Epithelial cell of proximal tubule (primary cell): ENCODE results near the gene SLAMF9. TPM values are rescaled to one million over a fixed set of nuclear protein-coding genes. Genes with fewer than 3 reads are reported as not detected.

ENCODE experiments used
- DNase-seq: peaks from one replicate; pipeline ENCODE4 v3.0.0-alpha.2; 2011; ENCODE audit warnings: low read depth
- H3K4me3 ChIP-seq: 2 replicates; pipeline ENCODE4 v1.5.1; 2011; ENCODE audit warnings: low read depth, mild to moderate bottlenecking, low read length
- total RNA-seq: library from RNA; depleted of rRNA; stranded (reverse); fragments of >200 nt; gene quantifications from 2 replicates; pipeline ENCODE4 v1.2.3, GENCODE V29; 2015
- TF ChIP-seq, protein P1 (sequence below): conservative IDR thresholded peaks from 2 replicates; pipeline ENCODE4 v1.5.1; 2012; ENCODE audit warnings: low read depth, mild to moderate bottlenecking, low read length

Gene SLAMF9
- total RNA-seq, 1 donor from 2014 or later, result not detected

DNA sequence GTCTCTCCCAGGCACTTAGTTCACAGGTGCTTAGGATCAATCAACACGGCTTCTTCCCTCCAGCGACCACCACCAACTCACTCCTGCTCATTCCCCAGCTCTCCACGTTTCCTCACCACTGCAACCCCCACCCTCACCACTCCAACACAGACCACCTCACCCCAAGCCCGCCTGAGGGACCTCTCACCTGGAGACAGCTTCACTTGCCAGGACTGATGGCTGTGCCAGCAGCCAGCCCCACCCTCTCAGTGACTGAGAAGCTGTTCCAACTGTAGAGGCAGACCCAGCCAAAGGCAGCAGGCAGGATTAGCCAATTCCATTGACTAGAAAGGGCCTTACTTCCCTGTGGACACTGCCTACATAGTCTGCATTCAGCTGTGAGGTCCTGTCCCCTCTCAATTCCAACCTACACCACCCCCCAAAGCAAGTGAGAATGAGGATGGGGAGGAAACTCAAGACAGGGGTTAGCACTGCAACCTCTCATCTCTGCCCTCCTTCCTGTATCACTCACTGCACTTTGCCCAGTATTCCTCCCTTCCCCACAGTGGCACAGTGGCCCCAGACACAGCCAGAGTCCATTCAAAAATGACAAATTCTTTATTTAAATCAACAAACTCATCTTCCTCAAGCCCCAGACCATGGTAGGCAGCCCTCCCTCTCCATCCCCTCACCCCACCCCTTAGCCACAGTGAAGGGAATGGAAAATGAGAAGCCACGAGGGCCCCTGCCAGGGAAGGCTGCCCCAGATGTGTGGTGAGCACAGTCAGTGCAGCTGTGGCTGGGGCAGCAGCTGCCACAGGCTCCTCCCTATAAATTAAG lies 36.3 kb downstream of the SLAMF9 start:
- H3K4me3 ChIP-seq, result no peak overlapping the region
- DNase-seq, result no peak
- TF ChIP-seq, protein P1, sequence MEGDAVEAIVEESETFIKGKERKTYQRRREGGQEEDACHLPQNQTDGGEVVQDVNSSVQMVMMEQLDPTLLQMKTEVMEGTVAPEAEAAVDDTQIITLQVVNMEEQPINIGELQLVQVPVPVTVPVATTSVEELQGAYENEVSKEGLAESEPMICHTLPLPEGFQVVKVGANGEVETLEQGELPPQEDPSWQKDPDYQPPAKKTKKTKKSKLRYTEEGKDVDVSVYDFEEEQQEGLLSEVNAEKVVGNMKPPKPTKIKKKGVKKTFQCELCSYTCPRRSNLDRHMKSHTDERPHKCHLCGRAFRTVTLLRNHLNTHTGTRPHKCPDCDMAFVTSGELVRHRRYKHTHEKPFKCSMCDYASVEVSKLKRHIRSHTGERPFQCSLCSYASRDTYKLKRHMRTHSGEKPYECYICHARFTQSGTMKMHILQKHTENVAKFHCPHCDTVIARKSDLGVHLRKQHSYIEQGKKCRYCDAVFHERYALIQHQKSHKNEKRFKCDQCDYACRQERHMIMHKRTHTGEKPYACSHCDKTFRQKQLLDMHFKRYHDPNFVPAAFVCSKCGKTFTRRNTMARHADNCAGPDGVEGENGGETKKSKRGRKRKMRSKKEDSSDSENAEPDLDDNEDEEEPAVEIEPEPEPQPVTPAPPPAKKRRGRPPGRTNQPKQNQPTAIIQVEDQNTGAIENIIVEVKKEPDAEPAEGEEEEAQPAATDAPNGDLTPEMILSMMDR, result no peak

DNA sequence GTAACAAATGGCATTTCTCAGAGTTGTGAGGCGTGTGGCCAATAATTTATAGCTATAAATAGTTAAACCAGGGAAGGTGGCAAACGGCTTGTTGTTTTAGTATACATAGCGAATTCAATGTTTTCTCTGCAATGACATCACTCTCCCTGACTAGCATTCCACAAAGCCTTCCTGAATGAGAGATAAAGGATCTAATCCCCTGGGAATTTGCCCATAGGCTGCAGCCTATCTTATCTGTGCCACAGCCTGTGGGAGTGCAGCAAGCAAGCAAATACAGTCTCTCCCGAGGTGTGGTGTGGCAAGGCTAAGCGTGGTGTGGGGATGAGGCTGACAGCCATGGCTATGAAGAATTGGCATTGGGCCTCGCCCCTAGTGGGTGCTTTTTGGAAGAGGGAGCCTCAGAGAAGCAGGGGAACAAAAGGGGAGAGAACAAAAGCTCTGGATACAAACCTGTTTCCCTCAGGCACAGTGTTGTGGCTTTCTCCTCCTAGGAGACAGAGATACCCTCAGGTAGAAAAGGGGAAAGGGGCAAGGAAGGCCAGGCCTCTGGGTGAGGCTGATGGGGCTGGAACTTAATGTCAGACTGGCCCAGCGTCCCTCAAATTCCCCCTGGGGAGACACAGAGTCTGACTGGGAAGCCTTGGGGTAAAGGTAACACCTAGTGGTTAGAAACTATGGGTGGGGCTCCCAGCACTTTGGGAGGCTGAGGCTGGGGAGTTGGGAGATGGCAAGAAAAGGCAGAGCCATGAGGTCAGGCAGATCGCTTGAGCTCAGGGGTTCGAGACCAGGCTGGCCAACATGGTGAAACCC lies 37.6 kb downstream of the SLAMF9 start:
- DNase-seq, result no peak
- no peak overlapping the region for H3K4me3 ChIP-seq
- TF ChIP-seq, protein P1, result no peak

DNA sequence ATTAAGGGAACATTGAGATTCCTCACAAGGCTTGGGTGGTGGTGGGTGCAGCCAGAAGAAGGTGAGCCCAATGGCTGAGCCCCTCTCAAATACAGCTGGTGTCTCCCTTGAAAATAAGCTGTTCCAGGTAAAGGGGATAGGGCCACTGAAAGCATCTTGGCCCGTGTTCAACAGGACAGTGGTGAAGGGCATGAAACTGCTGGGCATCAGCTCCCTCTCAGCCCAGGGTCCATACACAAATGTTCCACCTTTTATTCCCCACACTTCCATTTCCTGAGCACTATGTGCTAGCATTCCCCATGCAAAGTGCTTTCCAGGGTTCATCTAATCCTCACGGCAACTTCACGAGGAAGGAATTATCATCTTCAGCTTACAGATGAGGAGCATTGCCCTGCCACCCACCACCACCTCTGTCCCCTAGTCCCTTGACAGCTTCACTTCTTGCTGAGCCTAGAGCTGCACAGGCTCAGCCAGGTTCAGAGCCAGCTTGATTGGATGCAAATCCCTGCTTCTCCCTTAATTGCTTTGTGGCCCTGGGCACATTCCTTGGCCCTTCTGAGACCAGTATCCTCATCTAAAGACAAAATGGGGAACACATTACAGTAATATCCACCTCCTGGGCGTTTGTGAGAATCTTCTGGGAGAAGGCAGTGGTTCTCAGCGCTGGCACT lies 38.3 kb downstream of the SLAMF9 start:
- TF ChIP-seq, protein P1, result no peak
- H3K4me3 ChIP-seq, result no peak overlapping the region
- no peak for DNase-seq

DNA sequence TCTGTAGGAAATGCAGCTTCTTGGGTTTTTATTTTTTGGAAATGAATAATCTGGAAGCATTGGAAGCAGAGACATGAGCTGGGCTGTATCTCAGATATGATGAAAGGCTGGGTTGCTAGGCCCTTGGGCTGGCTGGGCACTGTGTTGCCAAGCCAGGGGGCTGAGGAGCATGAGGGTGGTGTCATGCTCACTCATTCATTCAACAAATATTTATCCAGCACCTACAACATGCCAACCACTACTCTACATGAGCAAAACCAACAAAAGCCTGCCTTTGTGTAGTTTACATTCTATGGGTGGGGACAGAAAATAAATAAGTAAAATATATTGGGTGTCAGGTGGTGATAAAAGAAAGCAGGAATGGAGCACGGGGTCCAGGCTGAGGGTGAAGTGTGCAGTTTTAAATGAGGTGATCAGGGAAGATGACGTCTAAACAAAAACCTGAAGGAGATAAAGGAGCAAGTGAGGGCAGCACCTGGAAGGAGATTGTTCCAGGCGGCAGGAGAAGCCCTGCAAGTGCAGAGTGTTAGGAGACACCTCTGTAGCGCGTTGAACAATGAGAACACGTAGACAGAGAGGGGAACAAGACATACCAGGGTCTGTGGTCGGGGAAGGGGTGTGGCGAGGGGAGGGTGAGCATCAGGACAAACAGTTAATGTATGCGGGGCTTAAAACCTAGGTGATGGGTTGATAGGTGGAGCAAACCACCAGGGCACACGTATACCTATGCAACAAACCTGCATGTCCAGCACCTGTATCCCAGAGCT lies 39.6 kb downstream of the SLAMF9 start:
- no peak for DNase-seq
- H3K4me3 ChIP-seq, result no peak overlapping the region
- TF ChIP-seq, protein P1, result no peak

DNA sequence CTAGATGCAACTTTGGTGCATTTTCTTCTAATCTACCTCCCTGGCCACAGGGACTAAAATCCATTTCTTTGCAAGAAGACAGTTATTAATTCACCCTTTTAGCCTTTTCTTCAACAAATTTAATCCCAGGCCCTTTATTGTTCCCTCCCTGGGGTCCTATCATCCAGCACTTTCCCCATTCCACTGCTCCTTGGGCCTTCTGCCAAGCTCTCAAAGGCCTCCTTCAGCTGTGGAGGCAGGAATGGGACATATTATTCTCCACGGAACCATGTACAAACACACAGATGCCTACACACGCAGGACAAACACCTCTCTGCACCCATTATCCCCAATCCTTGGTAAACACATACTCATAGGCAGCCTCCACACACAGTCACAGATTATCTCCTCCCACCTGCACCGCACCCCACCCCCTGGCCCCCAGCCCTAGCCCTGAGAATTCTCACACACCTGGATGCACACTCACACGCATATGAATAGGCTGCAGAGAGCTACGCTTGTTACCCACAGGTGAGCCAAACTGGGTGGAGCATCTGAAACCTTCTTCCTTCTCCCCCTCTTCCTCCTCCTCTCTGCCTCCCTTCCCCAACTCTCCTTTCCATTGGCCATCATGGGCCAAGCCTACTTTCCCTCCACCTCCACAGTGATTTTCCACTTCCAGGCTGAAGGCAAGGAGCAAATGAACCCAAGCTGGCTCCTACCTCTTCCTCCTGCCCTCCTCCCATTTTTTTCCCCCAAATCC lies 40.4 kb downstream of the SLAMF9 start:
- H3K4me3 ChIP-seq, result no peak overlapping the region
- TF ChIP-seq, protein P1, result no peak
- DNase-seq, result no peak
